NOMO-1 treated with DMSO at 0.1 percent for 48 hours (cell line): Measurements from ENCODE around the gene SPG11.
"Not testable (repeated sequence)": the region's sequence is repeated elsewhere in the genome, so short reads cannot be mapped to it uniquely, and the experiment has no call there.

Experiments used
- DNase-seq: peaks from one replicate; lab custom pipeline; 2025; ENCODE audit not compliant: unreplicated experiment; lab: John Stamatoyannopoulos, UW

Gene SPG11

DNA sequence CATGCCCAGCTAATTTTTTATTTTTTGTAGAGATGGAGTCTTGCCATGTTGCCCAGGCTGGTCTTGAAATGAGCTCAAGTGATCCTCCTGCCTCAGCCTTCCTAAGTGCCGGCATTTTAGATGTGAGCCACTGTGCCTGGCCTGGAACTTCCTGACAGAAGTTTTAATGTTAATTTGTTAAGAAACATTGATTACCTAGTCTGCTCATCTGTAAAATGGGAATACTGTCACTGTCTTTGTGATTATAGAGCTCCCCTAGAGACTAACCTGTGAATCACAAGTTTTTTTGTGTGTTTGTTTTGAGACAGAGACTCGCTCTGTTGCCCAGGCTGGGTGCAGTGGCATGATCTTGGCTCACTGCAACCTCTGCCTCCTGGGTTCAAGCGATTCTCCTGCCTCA lies 130.8 kb downstream of the SPG11 start:
- DNase-seq = no peak

DNA sequence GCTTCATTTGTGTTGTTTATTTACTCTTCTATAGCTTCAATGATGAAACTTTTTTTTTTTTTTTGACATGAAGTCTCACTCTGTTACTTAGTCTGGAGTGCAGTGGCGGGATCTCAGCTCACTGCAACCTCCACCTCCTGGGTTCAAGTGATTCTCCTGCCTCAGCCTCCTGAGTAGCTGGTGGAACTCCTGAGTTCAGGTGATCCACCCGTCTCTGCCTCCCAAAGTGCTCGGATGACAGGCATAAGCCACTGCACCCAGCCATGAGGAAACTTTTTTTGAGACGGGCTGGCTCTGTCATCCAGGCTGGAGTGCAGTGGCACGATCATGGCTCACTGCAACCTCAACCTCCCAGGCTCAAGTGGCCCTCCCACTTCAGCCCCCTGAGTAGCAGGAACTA lies 131.2 kb downstream of the SPG11 start:
- DNase-seq = not testable (repeated sequence)

GRCh38 chr15:44530653-44531052 lies 132.8 kb downstream of the SPG11 start:
- no peak for DNase-seq

DNA sequence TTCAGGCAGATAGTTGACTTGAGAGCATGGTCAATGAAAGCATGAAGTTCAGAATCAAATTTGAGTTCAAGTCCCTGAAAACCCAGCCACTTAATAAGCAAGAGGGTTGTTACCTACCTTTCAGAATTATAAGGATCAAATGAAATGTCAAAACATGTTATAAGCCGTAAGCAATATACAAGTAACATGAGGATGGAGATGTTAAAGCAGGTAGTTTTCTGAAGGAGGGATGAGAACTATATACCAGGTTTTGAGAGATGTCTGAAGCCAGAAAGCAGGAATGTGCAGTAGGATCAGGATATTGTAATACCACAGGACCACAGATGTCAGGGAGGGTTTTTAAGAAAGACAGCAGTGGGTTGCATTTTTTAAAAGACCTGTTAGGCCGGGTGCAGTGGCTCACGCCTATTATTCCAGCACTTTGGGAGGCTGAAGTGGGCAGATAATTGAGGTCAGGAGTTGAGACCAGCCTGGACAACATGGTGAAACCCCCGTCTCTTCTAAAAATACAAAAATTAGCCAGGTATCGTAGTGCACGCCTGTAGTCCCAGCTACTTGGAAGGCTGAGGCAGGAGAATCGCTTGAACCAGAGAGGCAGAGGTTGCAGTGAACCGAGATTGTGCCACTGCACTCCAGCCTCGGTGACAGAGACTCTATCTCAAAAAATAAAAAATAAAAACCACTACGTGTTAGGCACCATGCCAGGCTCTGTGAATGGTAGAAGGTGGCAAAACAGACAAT lies 133.4 kb downstream of the SPG11 start:
- DNase-seq = no peak

DNA sequence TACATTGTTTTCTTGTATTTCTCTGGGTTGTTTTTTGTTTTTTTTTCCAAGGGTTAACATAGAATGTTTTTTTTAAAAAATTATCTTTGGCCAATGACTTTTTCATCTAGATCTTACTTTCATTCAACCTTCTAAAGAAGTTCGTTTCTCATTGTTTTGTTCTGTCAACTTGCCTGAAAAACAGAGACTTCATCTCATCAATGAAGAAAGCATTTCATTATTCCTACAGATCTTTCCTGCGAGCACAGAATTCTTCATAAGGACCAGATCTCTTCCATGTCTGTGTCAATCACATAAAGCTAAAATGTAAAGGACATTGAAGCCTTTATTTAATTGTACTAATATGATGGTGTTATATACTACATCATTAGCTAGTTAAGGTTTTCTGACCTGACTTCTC lies 136.2 kb downstream of the SPG11 start:
- DNase-seq = no peak

- DNase-seq = no peak
Observed at GRCh38 chr15:44525018-44525417, 138.4 kb downstream of the SPG11 start.

GRCh38 chr15:44519537-44519936 lies 143.9 kb downstream of the SPG11 start:
- DNase-seq = no peak

DNA sequence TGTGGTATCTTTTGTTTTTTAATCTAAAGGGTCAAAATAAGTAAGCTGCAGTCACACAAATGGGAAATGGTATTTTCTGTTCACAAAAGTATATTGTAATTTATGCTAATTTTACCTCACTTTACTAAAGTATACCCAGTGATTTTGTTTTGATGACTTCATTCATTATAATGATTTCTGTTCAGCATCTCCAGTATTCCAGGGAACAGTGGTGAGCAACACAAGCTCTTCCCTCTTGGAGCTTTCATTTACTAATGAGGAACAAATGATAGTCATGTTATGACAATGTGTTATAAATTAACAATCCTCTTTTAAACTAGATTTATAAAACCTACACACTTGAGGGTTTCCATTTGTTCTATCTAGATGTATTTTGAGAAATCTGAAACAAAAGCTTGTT lies 147.0 kb downstream of the SPG11 start:
- DNase-seq = no peak
